Transverse colon (tissue), 4 donors: ENCODE results near the gene CCDC102B.

ENCODE experiments used
- CTCF ChIP-seq, 5 experiments: fragments of 200-600 bp in 3 of 5; fragments of 450-650 bp in 2 of 5; sonication (generic) in 3 of 5; IDR thresholded peaks; 1 replicate in 2 of 5; 2 replicates in 3 of 5; pipeline ENCODE4 v1.5.1; 2016 to 2017; ENCODE audit warnings: antibody characterized with exemption in 5 of 5, inconsistent platforms in 3 of 5, mild to moderate bottlenecking in 2 of 5, moderate library complexity in 1 of 5
- POLR2A ChIP-seq: fragments of 450-650 bp; IDR thresholded peaks from one replicate; pipeline ENCODE4 v1.6.1; 2016; ENCODE audit warnings: antibody characterized with exemption, mild to moderate bottlenecking, moderate library complexity
- POLR2AphosphoS5 ChIP-seq, 3 donors: sonication (generic); formaldehyde crosslinking; IDR thresholded peaks; one replicate each; pipeline ENCODE4 v1.6.1; 2016; ENCODE audit warnings: antibody characterized with exemption in 3 of 3

GRCh38 chr18:68778280-68778886 lies 19.5 kb upstream of the CCDC102B start:
- TF ChIP-seq CTCF (IDR thresholded peaks at IDR 0.05), result no peak
- TF ChIP-seq POLR2A, result no peak
- no peak for TF ChIP-seq POLR2AphosphoS5 (IDR thresholded peaks at IDR 0.05)
